ENCODE data around the gene DNAAF8. TPM values are rescaled to one million over a fixed set of nuclear protein-coding genes. Genes with fewer than 3 reads are reported as not detected.

The DNAAF8 gene
- total and polyA plus RNA-seq, 4 donors, result 4.3 to 11.3 (median 5.0) TPM

DNA sequence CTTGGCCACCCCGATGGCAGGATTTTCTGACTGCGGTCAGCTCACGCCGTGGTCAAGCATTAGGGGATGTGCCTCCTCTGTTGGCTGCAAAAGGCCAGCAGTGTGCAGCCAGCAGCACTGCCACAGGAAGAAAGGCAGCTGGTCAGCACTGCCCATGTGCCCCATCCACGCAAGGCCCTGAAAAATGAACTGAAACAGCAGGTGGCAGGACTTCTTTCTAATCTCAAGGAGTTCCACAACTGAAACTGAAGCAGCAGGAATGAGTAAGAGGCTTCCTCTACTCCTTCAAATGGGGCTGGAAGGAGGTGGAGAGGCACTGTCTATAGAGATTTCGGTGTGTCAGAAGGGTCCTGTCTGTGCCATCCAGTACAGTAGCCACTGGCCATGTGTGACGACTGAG lies 29.5 kb downstream of the DNAAF8 start:
- Histone ChIP-seq H3K4me3 (no peak overlapping the region), H3K27me3 (ENCODE audit: control insufficient read depth in 3 of 3, insufficient read depth in 3 of 3, low read length in 2 of 3) (no peaks in the 10 kb centered on the region), H3K4me1 (ENCODE audit: control insufficient read depth in 5 of 5, insufficient read depth in 5 of 5, low read length in 5 of 5) (peaks cover 0 to 20% (median 4%) of the 10 kb centered on the region in 5 donors), H3K9ac (ENCODE audit: insufficient read depth in 1 of 2, low read length in 2 of 2) (no peak overlapping the region), H3K27ac (ENCODE audit: low read depth in 1 of 2, low read length in 1 of 2) (no peak overlapping the region), H3K36me3 (ENCODE audit: control insufficient read depth in 4 of 4, insufficient read depth in 4 of 4, low read length in 4 of 4) (peaks cover 4 to 44% (median 24%) of the 10 kb centered on the region in 4 donors), H3K9me3 (ENCODE audit: control insufficient read depth in 4 of 4, insufficient read depth in 3 of 4, low read length in 3 of 4) (no peaks in the 10 kb centered on the region)
- ATAC-seq (ENCODE audit: insufficient read depth, low FRiP score), result no peak
- TF ChIP-seq, protein P1, sequence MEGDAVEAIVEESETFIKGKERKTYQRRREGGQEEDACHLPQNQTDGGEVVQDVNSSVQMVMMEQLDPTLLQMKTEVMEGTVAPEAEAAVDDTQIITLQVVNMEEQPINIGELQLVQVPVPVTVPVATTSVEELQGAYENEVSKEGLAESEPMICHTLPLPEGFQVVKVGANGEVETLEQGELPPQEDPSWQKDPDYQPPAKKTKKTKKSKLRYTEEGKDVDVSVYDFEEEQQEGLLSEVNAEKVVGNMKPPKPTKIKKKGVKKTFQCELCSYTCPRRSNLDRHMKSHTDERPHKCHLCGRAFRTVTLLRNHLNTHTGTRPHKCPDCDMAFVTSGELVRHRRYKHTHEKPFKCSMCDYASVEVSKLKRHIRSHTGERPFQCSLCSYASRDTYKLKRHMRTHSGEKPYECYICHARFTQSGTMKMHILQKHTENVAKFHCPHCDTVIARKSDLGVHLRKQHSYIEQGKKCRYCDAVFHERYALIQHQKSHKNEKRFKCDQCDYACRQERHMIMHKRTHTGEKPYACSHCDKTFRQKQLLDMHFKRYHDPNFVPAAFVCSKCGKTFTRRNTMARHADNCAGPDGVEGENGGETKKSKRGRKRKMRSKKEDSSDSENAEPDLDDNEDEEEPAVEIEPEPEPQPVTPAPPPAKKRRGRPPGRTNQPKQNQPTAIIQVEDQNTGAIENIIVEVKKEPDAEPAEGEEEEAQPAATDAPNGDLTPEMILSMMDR (IDR thresholded peaks at IDR 0.05; ENCODE audit: control extremely low read depth, extremely low read depth), result no peak
- 91 to 96% methylated on average over 7 of the region's 7 CpGs for WGBS, 2 donors
- DNase-seq, result no peak

DNA sequence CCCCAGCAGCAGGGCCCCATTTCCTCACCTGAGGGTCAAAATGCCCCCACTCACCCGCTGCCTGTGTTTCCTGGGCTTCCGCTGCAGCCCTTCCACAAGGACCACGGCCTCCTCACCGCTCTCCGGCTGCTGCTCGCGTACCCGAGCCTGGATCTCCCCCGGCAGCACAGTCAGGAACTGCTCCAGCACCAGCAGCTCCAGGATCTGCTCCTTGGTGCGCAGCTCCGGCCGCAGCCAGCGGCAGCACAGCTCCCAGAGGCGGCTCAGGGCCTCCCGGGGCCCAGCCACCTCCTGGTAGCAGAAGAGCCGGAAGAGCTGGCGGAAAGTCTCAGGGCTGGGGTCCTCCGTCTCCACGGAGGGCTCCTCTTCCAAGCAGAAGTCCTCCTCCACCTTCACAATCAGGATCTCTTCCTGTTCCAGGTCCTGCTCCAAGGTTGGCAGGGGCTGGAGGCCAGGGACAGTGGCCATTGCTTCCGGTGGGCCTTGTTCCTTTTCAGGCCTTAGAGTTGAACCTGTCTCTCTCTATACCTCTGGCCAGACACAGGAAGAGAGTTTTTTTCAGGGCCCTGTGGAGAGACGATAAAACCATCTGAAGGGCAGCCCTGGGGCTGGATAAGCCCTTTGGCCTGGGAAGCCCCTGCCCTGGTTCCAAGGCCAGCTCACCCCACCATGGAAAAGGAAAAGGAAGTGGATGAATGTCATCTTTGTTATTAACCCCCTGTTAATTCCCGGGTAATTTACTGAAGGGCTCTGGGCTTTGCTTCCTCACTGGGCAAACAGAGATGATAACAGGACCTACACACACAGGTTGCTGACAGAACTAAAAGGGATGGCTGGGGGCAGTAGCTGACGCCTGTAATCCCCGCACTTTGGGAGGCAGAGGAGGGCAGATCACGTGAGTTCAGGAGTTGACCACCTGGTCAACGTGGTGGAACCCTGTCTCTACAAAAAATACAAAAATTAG lies 31.5 kb downstream of the DNAAF8 start:
- H3K4me3 ChIP-seq, result peak overlapping the region; percentile 99
- TF ChIP-seq, protein P1 (IDR thresholded peaks at IDR 0.05; ENCODE audit: control extremely low read depth, extremely low read depth), result no peak
- peak overlapping the region; percentile 79 to 83 for H3K9ac ChIP-seq (ENCODE audit: insufficient read depth in 1 of 2, low read length in 2 of 2)
- DNase-seq (no peak), ATAC-seq (ENCODE audit: insufficient read depth, low FRiP score) (no peak)
- H3K27ac ChIP-seq (ENCODE audit: low read depth in 1 of 2, low read length in 1 of 2), result peak overlapping the region in 1 of 2 donors; percentile 21
- H3K36me3 ChIP-seq (ENCODE audit: control insufficient read depth in 4 of 4, insufficient read depth in 4 of 4, low read length in 4 of 4), result peaks cover 0 to 27% (median 13%) of the 10 kb centered on the region in 4 donors
- no peaks in the 10 kb centered on the region for H3K27me3 ChIP-seq (ENCODE audit: control insufficient read depth in 3 of 3, insufficient read depth in 3 of 3, low read length in 2 of 3)
- 75 to 80% methylated on average over 26 of the region's 26 CpGs for WGBS, 2 donors
- no peaks in the 10 kb centered on the region for H3K9me3 ChIP-seq (ENCODE audit: control insufficient read depth in 4 of 4, insufficient read depth in 3 of 4, low read length in 3 of 4)
- peaks cover 0 to 20% (median 4%) of the 10 kb centered on the region in 5 donors for H3K4me1 ChIP-seq (ENCODE audit: control insufficient read depth in 5 of 5, insufficient read depth in 5 of 5, low read length in 5 of 5)

DNA sequence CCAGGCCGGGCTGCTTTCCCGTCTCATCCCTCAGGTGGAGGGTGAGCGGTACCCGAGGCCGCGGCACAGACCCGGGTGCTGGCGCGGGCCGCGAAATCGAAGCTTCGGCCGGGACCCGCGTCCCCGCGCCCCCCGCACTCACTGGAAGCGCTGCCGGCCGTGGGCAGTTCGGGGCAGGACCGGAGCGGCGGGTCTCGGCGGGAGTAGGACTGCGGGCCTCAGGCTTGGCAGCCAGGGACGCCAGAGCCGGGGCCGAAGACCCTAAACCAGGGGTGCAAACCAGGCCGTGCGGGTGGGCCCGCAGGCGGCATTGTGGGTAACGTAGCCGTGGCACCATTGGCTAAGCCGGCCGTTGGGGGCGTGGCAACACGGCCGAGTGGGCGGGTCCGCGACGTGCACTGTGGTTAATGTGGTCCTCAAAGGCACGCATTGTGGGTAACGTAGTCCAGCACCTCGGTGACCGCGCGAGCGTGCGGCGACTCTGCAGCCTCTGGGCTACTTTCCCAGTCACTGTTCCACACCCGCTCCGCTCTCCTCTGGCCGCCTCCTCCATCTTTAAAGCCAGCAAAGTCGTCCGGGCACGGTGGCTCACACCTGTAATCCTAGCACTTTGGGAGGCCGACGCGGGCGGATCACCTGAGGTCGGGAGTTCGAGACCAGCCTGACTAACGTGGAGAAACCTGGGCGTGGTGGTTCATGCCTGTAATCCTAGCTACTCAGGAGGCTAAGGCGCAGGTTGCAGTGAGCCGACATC lies 32.7 kb downstream of the DNAAF8 start, which contains the start of gene ZNF500:
ZNF500 (minus strand) TSS at position 288 of the 754 bp plus-strand sequence. CDS start 1,184 bp downstream, outside the sequence.
- 2 to 4% methylated on average over 65 to 72 of the region's 72 CpGs for WGBS, 2 donors

More for the DNA sequence above, 32.7 kb downstream of the DNAAF8 start, which contains the start of gene ZNF500:
- Histone ChIP-seq H3K9ac (ENCODE audit: insufficient read depth in 1 of 2, low read length in 2 of 2) (peak within 1 kb of the TSS; percentile 79 to 83), H3K9me3 (ENCODE audit: control insufficient read depth in 4 of 4, insufficient read depth in 3 of 4, low read length in 3 of 4) (no peaks in the 10 kb centered on the region), H3K27me3 (ENCODE audit: control insufficient read depth in 3 of 3, insufficient read depth in 3 of 3, low read length in 2 of 3) (no peaks in the 10 kb centered on the region), H3K36me3 (ENCODE audit: control insufficient read depth in 4 of 4, insufficient read depth in 4 of 4, low read length in 4 of 4) (peaks cover 0 to 24% (median 10%) of the 10 kb centered on the region in 4 donors), H3K27ac (ENCODE audit: low read depth in 1 of 2, low read length in 1 of 2) (peak within 1 kb of the TSS; percentile 91 to 93), H3K4me3 (peak within 1 kb of the TSS; percentile 99), H3K4me1 (ENCODE audit: control insufficient read depth in 5 of 5, insufficient read depth in 5 of 5, low read length in 5 of 5) (peaks cover 0 to 20% (median 4%) of the 10 kb centered on the region in 5 donors)
- DNase-seq (peak; percentile 97 to 99 (median 98)), ATAC-seq (ENCODE audit: insufficient read depth, low FRiP score) (peak; percentile 90)
- TF ChIP-seq, protein P1 (IDR thresholded peaks at IDR 0.05; ENCODE audit: control extremely low read depth, extremely low read depth), result no peak

Data from lung (tissue), 12 donors.